DOHH2 (cell line): ENCODE data around the gene NGF.

Experiments
- EZH2phosphoT487 ChIP-seq: fragments of 200-600 bp; sonication (generic); IDR thresholded peaks from 2 replicates; pipeline ENCODE4 v1.6.1; 2017; ENCODE audit warnings: borderline replicate concordance, mild to moderate bottlenecking, antibody characterized with exemption, low read length, moderate library complexity, mixed read lengths
- TF ChIP-seq, protein P1 (sequence below): fragments of 200-600 bp; sonication (generic); IDR thresholded peaks from one replicate; pipeline ENCODE4 v1.5.1; 2014; ENCODE audit warnings: antibody characterized with exemption, mild to moderate bottlenecking, low read depth, low read length; ENCODE audit not compliant: poor library complexity, severe bottlenecking

DNA sequence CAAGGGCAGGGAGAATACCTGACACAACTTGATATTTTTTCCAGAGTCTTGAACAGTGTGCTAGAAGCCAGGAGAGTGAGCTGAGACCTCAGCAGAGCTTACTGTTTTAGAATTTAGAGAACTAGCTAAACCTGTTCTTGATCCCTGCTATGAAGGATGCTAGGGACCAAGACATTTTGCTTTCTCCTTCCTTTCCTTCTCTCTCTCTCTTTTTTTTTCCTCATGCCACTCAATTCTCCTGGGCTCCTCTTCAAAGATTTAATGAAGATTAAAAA is 99.0 kb downstream of the NGF start:
- TF ChIP-seq, protein P1, sequence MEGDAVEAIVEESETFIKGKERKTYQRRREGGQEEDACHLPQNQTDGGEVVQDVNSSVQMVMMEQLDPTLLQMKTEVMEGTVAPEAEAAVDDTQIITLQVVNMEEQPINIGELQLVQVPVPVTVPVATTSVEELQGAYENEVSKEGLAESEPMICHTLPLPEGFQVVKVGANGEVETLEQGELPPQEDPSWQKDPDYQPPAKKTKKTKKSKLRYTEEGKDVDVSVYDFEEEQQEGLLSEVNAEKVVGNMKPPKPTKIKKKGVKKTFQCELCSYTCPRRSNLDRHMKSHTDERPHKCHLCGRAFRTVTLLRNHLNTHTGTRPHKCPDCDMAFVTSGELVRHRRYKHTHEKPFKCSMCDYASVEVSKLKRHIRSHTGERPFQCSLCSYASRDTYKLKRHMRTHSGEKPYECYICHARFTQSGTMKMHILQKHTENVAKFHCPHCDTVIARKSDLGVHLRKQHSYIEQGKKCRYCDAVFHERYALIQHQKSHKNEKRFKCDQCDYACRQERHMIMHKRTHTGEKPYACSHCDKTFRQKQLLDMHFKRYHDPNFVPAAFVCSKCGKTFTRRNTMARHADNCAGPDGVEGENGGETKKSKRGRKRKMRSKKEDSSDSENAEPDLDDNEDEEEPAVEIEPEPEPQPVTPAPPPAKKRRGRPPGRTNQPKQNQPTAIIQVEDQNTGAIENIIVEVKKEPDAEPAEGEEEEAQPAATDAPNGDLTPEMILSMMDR: no peak
- TF ChIP-seq EZH2phosphoT487: no peak
